ENCODE data around the gene ASPHD2.

DNA sequence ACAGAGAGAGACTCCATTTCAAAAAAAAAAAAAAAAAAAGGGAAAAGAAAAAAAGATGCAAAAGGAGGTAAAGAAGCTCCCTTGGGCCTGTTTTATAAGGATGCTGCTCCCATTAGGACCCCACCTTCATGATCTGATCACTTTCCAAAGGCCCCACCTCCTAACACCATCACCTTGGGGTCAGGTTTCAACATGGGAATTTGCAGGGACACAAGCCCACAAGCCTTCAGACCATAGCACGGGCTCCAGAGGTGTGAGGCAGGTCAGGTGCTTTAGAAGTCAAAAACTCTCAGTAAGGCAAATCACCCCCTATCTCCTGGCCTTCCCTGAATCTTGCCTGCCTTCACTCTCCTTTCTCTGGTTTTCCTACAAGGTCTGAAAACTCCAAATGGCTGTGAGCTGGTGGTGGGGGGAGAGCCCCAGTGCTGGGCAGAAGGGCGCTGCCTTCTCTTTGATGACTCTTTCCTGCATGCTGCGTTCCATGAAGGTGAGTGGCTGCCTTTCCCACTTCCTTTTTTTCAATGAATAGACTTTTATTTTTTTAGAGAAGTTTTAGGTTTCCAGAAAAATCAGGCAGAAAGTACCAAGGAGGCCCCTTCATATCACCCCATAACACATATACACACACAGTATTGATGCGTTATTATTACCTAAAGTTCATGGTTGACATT is 13.2 kb downstream of the ASPHD2 start:
- TF ChIP-seq, protein P1, sequence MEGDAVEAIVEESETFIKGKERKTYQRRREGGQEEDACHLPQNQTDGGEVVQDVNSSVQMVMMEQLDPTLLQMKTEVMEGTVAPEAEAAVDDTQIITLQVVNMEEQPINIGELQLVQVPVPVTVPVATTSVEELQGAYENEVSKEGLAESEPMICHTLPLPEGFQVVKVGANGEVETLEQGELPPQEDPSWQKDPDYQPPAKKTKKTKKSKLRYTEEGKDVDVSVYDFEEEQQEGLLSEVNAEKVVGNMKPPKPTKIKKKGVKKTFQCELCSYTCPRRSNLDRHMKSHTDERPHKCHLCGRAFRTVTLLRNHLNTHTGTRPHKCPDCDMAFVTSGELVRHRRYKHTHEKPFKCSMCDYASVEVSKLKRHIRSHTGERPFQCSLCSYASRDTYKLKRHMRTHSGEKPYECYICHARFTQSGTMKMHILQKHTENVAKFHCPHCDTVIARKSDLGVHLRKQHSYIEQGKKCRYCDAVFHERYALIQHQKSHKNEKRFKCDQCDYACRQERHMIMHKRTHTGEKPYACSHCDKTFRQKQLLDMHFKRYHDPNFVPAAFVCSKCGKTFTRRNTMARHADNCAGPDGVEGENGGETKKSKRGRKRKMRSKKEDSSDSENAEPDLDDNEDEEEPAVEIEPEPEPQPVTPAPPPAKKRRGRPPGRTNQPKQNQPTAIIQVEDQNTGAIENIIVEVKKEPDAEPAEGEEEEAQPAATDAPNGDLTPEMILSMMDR (IDR thresholded peaks at IDR 0.05), result no peak
- TF ChIP-seq POLR2A (IDR thresholded peaks at IDR 0.05) (no peak), EP300 (IDR thresholded peaks at IDR 0.05) (no peak)

All from tibial nerve (tissue), 4 donors.